ENCODE measurements around the gene HNRNPUL1.

HNRNPUL1 gene

DNA sequence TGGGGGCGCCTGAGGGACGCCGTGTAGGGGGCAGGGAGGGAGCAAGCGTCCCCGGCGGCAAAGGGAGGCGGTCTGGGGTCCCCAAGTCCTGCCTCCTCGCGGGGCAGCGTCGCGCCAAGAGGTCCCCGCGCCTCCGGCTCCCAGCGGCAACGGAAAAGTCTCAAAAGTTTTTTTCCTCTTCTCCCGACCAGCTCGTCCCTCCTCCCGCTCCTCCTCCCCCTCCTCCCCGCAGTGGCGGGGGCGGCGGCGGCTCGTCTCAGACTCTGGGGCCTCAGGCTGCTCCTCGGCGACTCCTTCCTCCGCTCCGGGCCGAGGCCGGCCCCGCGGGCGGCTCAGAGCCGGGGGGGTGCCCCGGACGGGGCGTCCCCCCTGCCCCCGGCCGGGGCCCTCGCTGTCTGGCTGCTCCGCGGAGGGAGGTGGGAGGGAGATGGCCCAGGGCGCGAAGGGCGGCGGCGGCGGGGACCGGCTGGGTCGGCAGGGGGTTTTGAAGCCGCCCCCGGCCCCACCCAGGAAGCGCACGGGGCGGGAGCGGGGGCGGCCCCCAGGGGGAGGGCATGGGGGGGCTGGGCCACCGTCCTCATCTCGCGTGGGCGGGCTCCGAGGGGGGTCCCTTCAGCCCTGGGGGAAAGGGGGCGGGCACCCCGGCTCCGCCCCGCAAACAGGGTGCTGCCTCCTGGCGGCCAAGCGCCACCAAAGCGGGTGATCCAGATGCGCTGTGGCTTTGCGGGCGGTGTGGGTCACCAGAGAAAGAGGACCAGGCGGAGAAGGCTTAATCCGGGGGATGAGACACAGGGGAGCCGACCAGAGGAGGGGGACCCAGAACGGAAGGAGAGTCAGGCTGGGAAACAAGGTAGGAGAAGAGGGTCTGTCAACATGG is 89.5 kb downstream of the HNRNPUL1 start, which contains the start of gene TGFB1:
TGFB1 (minus strand) TSS at position 457 of the 877 bp plus-strand sequence. CDS start 878 bp downstream, outside the sequence.
- peak; percentile 93 for DNase-seq (ENCODE audit: low spot score)

DNA sequence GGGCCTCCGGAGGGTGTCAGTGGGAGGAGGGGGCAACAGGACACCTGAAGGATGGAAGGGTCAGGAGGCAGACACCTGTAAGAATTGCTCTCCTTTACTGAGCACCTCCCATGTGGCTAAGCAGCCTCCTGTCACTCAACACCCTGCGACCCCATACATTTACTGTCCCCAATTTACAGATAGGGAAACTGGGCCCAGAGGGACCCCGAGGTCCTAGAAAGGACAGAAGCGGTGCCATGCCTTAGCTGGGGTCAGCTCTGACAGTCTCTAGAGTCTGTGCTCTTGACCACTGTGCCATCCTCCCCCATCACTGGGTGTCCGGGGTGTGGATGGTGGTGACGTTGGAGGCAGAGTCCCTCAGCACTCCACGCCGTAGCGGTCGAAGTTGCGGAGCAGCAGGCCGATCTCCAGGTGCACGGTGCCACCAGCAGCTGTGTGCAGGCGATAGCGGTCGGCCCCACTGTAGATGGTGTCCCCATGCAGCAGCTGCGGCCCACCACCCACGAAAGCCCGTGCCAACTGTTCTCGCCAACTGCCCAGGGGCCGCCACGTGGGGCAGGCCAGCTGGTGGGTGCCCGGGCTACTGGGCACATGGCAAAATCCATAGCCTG is 90.3 kb downstream of the HNRNPUL1 start:
- no peak for DNase-seq (ENCODE audit: low spot score)

DNA sequence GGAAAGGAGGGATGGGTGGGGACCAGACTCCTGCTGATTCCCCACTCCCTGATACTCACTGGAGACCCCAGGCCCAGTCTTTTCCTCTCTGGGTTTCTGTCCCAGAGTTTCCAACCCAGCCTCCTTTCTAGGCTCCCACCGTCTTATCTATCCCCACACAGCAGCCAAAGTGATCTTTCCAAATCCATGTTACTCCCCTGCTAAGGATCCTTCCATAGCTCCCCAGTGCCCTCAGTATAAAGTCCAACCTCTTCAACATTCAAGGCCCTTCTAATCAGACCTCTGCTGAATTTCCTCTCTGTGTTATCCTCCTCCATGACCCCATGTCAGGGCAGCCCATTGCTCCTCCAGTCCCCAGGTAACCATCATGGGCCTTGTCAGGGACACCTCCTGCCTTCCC is 90.9 kb downstream of the HNRNPUL1 start:
- DNase-seq (ENCODE audit: low spot score), result no peak

DNA sequence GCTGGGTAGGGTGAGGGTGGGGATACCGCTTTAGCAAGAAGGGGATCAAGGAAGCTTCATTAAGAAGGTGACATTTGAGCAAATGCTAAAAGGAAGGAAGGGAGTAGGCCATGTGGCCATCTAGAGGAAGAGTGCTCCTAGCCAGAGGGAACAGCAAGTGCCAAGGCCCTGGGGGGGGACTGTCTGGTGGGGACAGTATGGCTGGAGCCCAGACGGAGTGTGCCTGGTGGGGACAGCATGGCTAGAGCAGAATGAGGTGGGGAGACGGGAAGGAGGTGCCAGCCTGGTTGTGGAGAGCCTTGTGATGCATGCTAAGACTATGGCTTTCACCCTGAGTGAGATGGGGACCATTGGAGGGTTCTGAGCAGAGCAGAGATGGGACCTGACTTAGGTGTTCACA is 91.6 kb downstream of the HNRNPUL1 start:
- no peak for DNase-seq (ENCODE audit: low spot score)

DNA sequence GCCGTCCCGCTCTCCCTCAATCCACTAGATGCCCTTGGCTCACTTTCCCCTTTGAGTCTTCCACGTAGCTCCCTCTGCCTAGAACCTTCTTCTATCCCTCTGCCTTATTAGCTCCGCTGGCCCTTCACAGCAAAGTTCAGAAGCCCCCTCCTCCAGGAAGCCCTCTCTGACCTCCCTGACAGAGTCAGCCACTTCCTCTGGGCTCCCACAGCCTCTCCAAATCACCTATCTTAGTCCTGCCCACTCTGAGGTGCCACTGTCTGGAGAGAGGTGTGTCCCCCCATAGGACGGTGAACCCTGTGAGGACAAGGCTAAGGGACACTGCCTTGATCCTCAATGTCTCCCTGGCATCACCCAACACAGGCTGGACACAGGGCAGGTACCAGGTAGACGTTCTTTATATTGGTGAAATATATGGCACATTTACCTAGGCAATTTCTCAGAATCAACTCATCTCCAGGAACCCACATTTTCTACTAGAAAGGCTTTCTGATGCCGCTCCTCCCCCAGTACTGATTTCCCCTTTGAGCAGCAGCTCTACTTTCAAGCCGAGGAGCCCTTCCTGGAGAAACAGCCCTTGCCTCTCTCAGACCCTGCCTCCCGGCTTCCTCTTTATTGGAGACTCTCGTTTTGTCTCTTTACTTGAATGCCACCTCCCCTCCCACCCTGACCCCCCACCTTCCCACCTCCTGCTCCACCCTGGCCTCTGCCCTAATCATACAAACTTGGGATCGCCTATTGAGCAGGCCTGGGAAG is 93.0 kb downstream of the HNRNPUL1 start:
- no peak for DNase-seq (ENCODE audit: low spot score)
